Measurements from ENCODE around the gene GIT2.
"Not testable (repeated sequence)": the region's sequence is repeated elsewhere in the genome, so short reads cannot be mapped to it uniquely, and the experiment has no call there.

GIT2 gene

GRCh38 chr12:109932878-109933503 is 63.2 kb downstream of the GIT2 start:
- no peak overlapping the region for H3K27ac ChIP-seq (ENCODE audit: low read depth, low read length)
- H2AFZ ChIP-seq (ENCODE audit: insufficient read depth, low read length, poor library complexity) = no peak overlapping the region
- no peak for DNase-seq
- H3K4me1 ChIP-seq (ENCODE audit: control insufficient read depth in 1 of 2, insufficient read depth in 2 of 2, low read length in 2 of 2) = no peaks in the 10 kb centered on the region
- H3K9me3 ChIP-seq (ENCODE audit: insufficient read depth, low read depth, low read length) = no peaks in the 10 kb centered on the region
- H3K9ac ChIP-seq (ENCODE audit: low read length) = no peak overlapping the region
- no peaks in the 10 kb centered on the region for H3K79me1 ChIP-seq (ENCODE audit: low read length)
- no peak overlapping the region for H3K4ac ChIP-seq (ENCODE audit: low read depth, low read length)
- H2BK12ac ChIP-seq (ENCODE audit: low read length) = no peak overlapping the region
- no peak overlapping the region for H3K14ac ChIP-seq (ENCODE audit: low read length)
- peaks cover 24 to 44% of the 10 kb centered on the region in 2 experiments for H3K36me3 ChIP-seq (ENCODE audit: control insufficient read depth in 1 of 2, insufficient read depth in 2 of 2, low read length in 2 of 2)
- no peak overlapping the region for H3K4me2 ChIP-seq (ENCODE audit: low read length)
- no peak overlapping the region for H4K12ac ChIP-seq (ENCODE audit: low read depth, low read length)
- WGBS (ENCODE audit: extremely low coverage, insufficient coverage, insufficient read length) = no CpG with 5 or more reads among the region's 14 CpGs
- no peak overlapping the region for H4K91ac ChIP-seq (ENCODE audit: low read depth, low read length)
- no peaks in the 10 kb centered on the region for H3K27me3 ChIP-seq (ENCODE audit: insufficient read depth, low read length)
- no peak overlapping the region for H2BK120ac ChIP-seq (ENCODE audit: insufficient read depth, low read length, poor library complexity)
- no peak overlapping the region for H3K23ac ChIP-seq (ENCODE audit: low read length)
- H3K79me2 ChIP-seq (ENCODE audit: control insufficient read depth, insufficient read depth, low read length, poor library complexity) = no peaks in the 10 kb centered on the region
- H4K8ac ChIP-seq (ENCODE audit: low read depth, low read length) = no peak overlapping the region
- no peak overlapping the region for H2AK5ac ChIP-seq (ENCODE audit: low read length)
- H3K4me3 ChIP-seq (ENCODE audit: low read depth, low read length) = no peak overlapping the region
- no peak overlapping the region for H3K18ac ChIP-seq (ENCODE audit: low read length)
- H2BK5ac ChIP-seq (ENCODE audit: low read depth, low read length, poor library complexity) = no peak overlapping the region

- WGBS (ENCODE audit: extremely low coverage, insufficient coverage, insufficient read length) = no CpG with 5 or more reads among the region's 5 CpGs
- H3K14ac ChIP-seq (ENCODE audit: low read length) = no peak overlapping the region
These were observed 65.0 kb downstream of the GIT2 start for GRCh38 chr12:109931143-109931542.

GRCh38 chr12:109930028-109930800 is 66.0 kb downstream of the GIT2 start:
- H2BK120ac ChIP-seq (ENCODE audit: insufficient read depth, low read length, poor library complexity) = no peak overlapping the region
- no peak overlapping the region for H2BK5ac ChIP-seq (ENCODE audit: low read depth, low read length, poor library complexity)
- H3K14ac ChIP-seq (ENCODE audit: low read length) = no peak overlapping the region
- H2AK5ac ChIP-seq (ENCODE audit: low read length) = no peak overlapping the region
- H3K23ac ChIP-seq (ENCODE audit: low read length) = no peak overlapping the region
- H3K4me1 ChIP-seq (ENCODE audit: control insufficient read depth in 1 of 2, insufficient read depth in 2 of 2, low read length in 2 of 2) = no peaks in the 10 kb centered on the region
- peaks cover 20 to 30% of the 10 kb centered on the region in 2 experiments for H3K36me3 ChIP-seq (ENCODE audit: control insufficient read depth in 1 of 2, insufficient read depth in 2 of 2, low read length in 2 of 2)
- H3K4me3 ChIP-seq (ENCODE audit: low read depth, low read length) = no peak overlapping the region
- DNase-seq = no peak
- no peaks in the 10 kb centered on the region for H3K79me2 ChIP-seq (ENCODE audit: control insufficient read depth, insufficient read depth, low read length, poor library complexity)
- no peaks in the 10 kb centered on the region for H3K9me3 ChIP-seq (ENCODE audit: insufficient read depth, low read depth, low read length)
- no peak overlapping the region for H2BK12ac ChIP-seq (ENCODE audit: low read length)
- no peak overlapping the region for H3K9ac ChIP-seq (ENCODE audit: low read length)
- H3K79me1 ChIP-seq (ENCODE audit: low read length) = no peaks in the 10 kb centered on the region
- WGBS (ENCODE audit: extremely low coverage, insufficient coverage, insufficient read length) = no CpG with 5 or more reads among the region's 16 CpGs
- H3K4me2 ChIP-seq (ENCODE audit: low read length) = no peak overlapping the region
- H3K27ac ChIP-seq (ENCODE audit: low read depth, low read length) = no peak overlapping the region
- H4K12ac ChIP-seq (ENCODE audit: low read depth, low read length) = no peak overlapping the region
- no peak overlapping the region for H4K8ac ChIP-seq (ENCODE audit: low read depth, low read length)
- H2AFZ ChIP-seq (ENCODE audit: insufficient read depth, low read length, poor library complexity) = no peak overlapping the region
- H4K91ac ChIP-seq (ENCODE audit: low read depth, low read length) = no peak overlapping the region
- H3K27me3 ChIP-seq (ENCODE audit: insufficient read depth, low read length) = no peaks in the 10 kb centered on the region
- H3K4ac ChIP-seq (ENCODE audit: low read depth, low read length) = no peak overlapping the region
- H3K18ac ChIP-seq (ENCODE audit: low read length) = no peak overlapping the region

More at GRCh38 chr12:109931143-109931542, 65.0 kb downstream of the GIT2 start:
- Histone ChIP-seq H3K27me3 (ENCODE audit: insufficient read depth, low read length) (no peaks in the 10 kb centered on the region), H3K23ac (ENCODE audit: low read length) (no peak overlapping the region), H4K91ac (ENCODE audit: low read depth, low read length) (no peak overlapping the region), H3K9ac (ENCODE audit: low read length) (no peak overlapping the region), H2BK120ac (ENCODE audit: insufficient read depth, low read length, poor library complexity) (no peak overlapping the region), H4K12ac (ENCODE audit: low read depth, low read length) (no peak overlapping the region), H3K4ac (ENCODE audit: low read depth, low read length) (no peak overlapping the region), H2BK5ac (ENCODE audit: low read depth, low read length, poor library complexity) (no peak overlapping the region), H3K36me3 (ENCODE audit: control insufficient read depth in 1 of 2, insufficient read depth in 2 of 2, low read length in 2 of 2) (peaks cover 20 to 35% of the 10 kb centered on the region in 2 experiments), H2BK12ac (ENCODE audit: low read length) (no peak overlapping the region), H2AFZ (ENCODE audit: insufficient read depth, low read length, poor library complexity) (no peak overlapping the region), H3K4me2 (ENCODE audit: low read length) (no peak overlapping the region), H3K79me1 (ENCODE audit: low read length) (no peaks in the 10 kb centered on the region), H3K27ac (ENCODE audit: low read depth, low read length) (no peak overlapping the region), H3K79me2 (ENCODE audit: control insufficient read depth, insufficient read depth, low read length, poor library complexity) (no peaks in the 10 kb centered on the region), H3K18ac (ENCODE audit: low read length) (no peak overlapping the region), H2AK5ac (ENCODE audit: low read length) (no peak overlapping the region), H3K9me3 (ENCODE audit: insufficient read depth, low read depth, low read length) (no peaks in the 10 kb centered on the region), H4K8ac (ENCODE audit: low read depth, low read length) (no peak overlapping the region), H3K4me3 (ENCODE audit: low read depth, low read length) (no peak overlapping the region), H3K4me1 (ENCODE audit: control insufficient read depth in 1 of 2, insufficient read depth in 2 of 2, low read length in 2 of 2) (no peaks in the 10 kb centered on the region)
- no peak for DNase-seq

GRCh38 chr12:109929326-109929725 is 66.8 kb downstream of the GIT2 start:
- H4K8ac ChIP-seq (ENCODE audit: low read depth, low read length); H3K14ac ChIP-seq (ENCODE audit: low read length); H3K4me2 ChIP-seq (ENCODE audit: low read length); H2BK120ac ChIP-seq (ENCODE audit: insufficient read depth, low read length, poor library complexity); H3K4me3 ChIP-seq (ENCODE audit: low read depth, low read length); H3K18ac ChIP-seq (ENCODE audit: low read length); H3K23ac ChIP-seq (ENCODE audit: low read length); H3K9me3 ChIP-seq (ENCODE audit: insufficient read depth, low read depth, low read length); H3K79me2 ChIP-seq (ENCODE audit: control insufficient read depth, insufficient read depth, low read length, poor library complexity); H3K79me1 ChIP-seq (ENCODE audit: low read length); H2BK12ac ChIP-seq (ENCODE audit: low read length); H3K27ac ChIP-seq (ENCODE audit: low read depth, low read length); DNase-seq; H3K27me3 ChIP-seq (ENCODE audit: insufficient read depth, low read length); H3K4ac ChIP-seq (ENCODE audit: low read depth, low read length); H2AFZ ChIP-seq (ENCODE audit: insufficient read depth, low read length, poor library complexity); H4K91ac ChIP-seq (ENCODE audit: low read depth, low read length); H3K4me1 ChIP-seq (ENCODE audit: control insufficient read depth in 1 of 2, insufficient read depth in 2 of 2, low read length in 2 of 2); H2BK5ac ChIP-seq (ENCODE audit: low read depth, low read length, poor library complexity); H4K12ac ChIP-seq (ENCODE audit: low read depth, low read length); H3K9ac ChIP-seq (ENCODE audit: low read length); H2AK5ac ChIP-seq (ENCODE audit: low read length): not testable (repeated sequence)
- no CpG with 5 or more reads among the region's 14 CpGs for WGBS (ENCODE audit: extremely low coverage, insufficient coverage, insufficient read length)
- H3K36me3 ChIP-seq (ENCODE audit: control insufficient read depth in 1 of 2, insufficient read depth in 2 of 2, low read length in 2 of 2) = peaks cover 20 to 30% of the 10 kb centered on the region in 2 experiments
